T-helper 17 cell (primary cell): ENCODE results near the gene STX4. TPM values are rescaled to one million over a fixed set of nuclear protein-coding genes. Genes with fewer than 3 reads are reported as not detected.
A peak's percentile ranks its signal among the peaks of the same experiment; 100 is the strongest.

Source experiments
- ATAC-seq: fragments of 150-1000 bp; cut with Tn5 transposase; 2 replicates; pipeline ENCODE4 v1.10.0; 2021; ENCODE audit warnings: mild to moderate bottlenecking, moderate library complexity
- DNase-seq, 3 donors: peaks; one replicate each; pipeline versions ENCODE4 v3.0.0 to v3.0.0-alpha.2; 2020 to 2021
- H3K9me3 ChIP-seq: one replicate; pipeline ENCODE4 v1.7.0; 2013; ENCODE audit warnings: low read length, mild to moderate bottlenecking; ENCODE audit not compliant: control insufficient read depth, poor library complexity, severe bottlenecking
- H3K27ac Mint-ChIP-seq: one replicate; pipeline ENCODE4 v1.8.0; 2022; ENCODE audit warnings: mild to moderate bottlenecking, moderate library complexity, mixed read lengths
- H3K27me3 Mint-ChIP-seq: one replicate; pipeline ENCODE4 v1.8.0; 2022; ENCODE audit warnings: mixed read lengths
- H3K36me3 Mint-ChIP-seq: one replicate; pipeline ENCODE4 v1.8.0; 2022; ENCODE audit warnings: low read depth, mixed read lengths
- H3K4me1 Mint-ChIP-seq: one replicate; pipeline ENCODE4 v1.8.0; 2022; ENCODE audit warnings: mild to moderate bottlenecking, mixed read lengths
- H3K4me3 Mint-ChIP-seq: one replicate; pipeline ENCODE4 v1.8.0; 2022; ENCODE audit warnings: mild to moderate bottlenecking, moderate library complexity, mixed read lengths
- total RNA-seq, 4 donors: library from RNA in 2 of 4; stranded (reverse) in 2 of 4; gene quantifications; one replicate each; pipeline ENCODE4 v1.2.3 and lab custom pipeline; 2022 to 2026

The STX4 gene
- total RNA-seq, 2 donors from 2014 or later, result 72.0 to 72.1 TPM

DNA sequence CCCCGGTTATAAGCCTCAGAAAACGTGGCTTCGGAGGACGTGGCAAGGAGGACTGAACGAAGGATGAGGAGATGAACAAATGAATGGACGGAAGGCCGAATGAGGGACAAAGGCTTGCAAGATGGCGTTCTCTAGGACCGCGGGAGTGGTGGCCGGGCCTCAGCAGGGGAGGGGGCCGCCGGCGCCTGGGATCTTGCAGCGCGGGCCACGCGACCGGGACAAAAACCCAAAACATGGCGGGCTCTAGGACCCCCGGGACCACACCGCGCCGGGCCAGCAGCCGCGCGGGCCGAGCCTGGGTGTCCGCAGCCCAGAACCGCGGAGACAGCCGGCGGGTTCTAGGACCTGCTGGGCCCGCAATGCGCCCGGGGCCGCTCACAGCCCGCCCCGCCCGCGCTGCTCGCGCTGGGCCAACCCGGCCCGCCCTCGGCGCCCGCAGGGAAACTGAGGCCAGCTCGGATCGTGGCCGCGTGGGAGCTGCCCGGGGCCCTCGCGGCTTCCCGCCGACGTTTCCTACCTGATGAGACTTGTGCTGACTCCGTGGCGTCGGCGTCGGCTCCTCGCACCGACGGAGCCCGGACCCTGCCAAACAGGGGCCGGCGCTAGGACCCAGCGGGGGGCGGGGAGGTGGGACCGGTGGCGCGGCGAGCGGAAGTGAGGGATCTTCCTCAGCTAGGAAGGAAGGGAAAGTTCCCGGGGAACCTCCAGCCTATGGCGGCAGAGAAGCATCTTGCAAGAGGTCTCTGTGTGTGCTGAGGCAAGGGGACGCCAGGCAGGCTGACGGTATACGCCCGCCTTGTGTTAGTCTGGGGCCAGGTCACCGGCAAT, 40.0 kb downstream of the STX4 start:
- DNase-seq (peak; percentile 71 to 84 (median 79)), ATAC-seq (peak; percentile 63)
- peak overlapping the region; percentile 99 for H3K4me3 Mint-ChIP-seq
- H3K27ac Mint-ChIP-seq, result peak overlapping the region; percentile 100
- H3K4me1 Mint-ChIP-seq, result peaks cover 32% of the 10 kb centered on the region
- H3K36me3 Mint-ChIP-seq, result peaks cover 4% of the 10 kb centered on the region
- H3K27me3 Mint-ChIP-seq, result no peaks in the 10 kb centered on the region
- H3K9me3 ChIP-seq, result no peaks in the 10 kb centered on the region

DNA sequence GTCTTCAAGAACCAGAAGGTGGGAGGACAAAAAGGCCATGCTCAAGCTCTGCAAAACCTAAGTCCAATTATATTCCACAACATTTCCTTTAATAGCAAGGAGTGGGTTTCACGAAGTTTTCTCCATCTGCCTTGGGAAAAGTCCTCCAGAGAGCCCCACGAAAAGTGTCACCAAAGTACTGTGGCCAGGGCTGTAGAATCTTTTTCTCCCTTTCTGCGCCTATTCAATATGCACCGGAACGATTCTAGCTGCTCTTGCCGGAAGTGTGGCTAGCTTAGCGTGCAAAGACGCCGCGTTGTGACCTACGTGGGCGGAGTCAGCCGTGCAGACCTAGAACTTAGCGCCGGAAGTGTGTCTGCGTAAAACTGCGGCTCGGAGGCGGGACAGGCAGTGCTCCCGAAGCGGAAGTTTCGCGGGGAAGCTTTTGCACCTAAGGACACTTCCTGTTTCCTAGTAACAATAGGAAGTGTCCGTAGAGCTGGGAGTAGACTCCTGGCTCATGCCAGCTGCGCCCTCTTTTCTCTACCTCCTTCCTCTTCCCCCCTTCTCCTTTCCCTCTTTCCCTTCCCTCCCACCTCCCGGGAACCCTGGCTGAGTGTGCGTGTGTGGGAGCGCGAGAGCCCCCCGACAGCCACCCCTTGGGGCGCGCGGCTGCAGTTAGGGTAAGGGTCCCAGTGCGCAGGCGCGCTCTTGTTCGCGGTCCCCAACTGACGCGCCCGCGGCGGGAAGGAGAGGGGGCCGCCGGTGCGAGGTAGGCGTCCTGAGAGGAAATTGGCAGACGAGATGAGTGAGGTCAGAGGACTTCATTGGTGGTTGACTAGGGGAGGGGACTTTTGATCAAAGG, 40.8 kb downstream of the STX4 start, which contains the start of the genes ZNF646 and ZNF668:
Gene ZNF646 (plus strand): TSS at position 453 of the 844 bp plus-strand sequence. CDS start 1,903 bp downstream, outside the sequence.
Gene ZNF668 (minus strand): TSS at position 271 of the 844 bp plus-strand sequence. CDS start 9,781 bp downstream, outside the sequence.
- Mint-ChIP-seq H3K4me1 (peaks cover 29% of the 10 kb centered on the region), H3K27me3 (no peaks in the 10 kb centered on the region), H3K4me3 (peak within 1 kb of the TSS; percentile 99), H3K27ac (peak within 1 kb of the TSS; percentile 100), H3K36me3 (peaks cover 4% of the 10 kb centered on the region)
- ATAC-seq (peak; percentile 87), DNase-seq (peak; percentile 93 to 96 (median 94))
- no peaks in the 10 kb centered on the region for H3K9me3 ChIP-seq

DNA sequence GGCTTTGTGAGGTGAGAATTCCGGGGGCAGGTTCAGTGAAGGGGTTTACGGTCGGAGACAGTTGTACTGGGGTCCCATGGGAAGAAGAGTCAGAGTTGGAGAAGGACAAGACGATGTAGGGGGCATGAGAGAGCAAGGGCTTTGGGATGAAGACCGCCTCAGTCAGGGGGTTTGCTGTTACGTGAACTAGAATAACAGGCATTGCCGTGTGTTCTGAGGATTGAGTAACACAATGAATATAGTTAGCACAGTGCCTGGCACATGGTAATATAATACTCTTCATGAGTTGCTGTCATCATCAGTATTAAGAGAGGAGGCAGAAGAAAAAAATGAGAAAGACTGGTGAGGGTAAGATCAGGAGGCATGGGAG, 41.4 kb downstream of the STX4 start:
- no peaks in the 10 kb centered on the region for H3K9me3 ChIP-seq
- H3K27me3 Mint-ChIP-seq, result no peaks in the 10 kb centered on the region
- H3K4me3 Mint-ChIP-seq, result peak overlapping the region; percentile 99
- ATAC-seq, result no peak
- H3K4me1 Mint-ChIP-seq, result peaks cover 26% of the 10 kb centered on the region
- no peak for DNase-seq
- peaks cover 4% of the 10 kb centered on the region for H3K36me3 Mint-ChIP-seq
- H3K27ac Mint-ChIP-seq, result peak overlapping the region; percentile 100

DNA sequence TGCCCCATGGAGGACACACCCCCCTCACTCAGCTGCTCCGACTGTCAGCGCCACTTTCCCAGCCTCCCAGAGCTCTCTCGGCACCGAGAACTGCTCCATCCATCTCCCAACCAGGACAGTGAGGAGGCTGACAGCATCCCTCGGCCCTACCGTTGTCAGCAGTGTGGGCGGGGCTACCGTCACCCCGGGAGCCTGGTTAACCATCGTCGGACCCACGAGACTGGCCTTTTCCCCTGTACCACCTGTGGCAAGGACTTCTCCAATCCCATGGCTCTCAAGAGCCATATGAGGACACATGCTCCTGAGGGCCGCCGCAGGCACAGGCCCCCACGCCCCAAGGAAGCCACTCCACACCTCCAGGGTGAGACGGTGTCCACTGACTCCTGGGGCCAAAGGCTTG, 43.0 kb downstream of the STX4 start:
- no peak for ATAC-seq
- H3K4me3 Mint-ChIP-seq, result no peak overlapping the region

DNA sequence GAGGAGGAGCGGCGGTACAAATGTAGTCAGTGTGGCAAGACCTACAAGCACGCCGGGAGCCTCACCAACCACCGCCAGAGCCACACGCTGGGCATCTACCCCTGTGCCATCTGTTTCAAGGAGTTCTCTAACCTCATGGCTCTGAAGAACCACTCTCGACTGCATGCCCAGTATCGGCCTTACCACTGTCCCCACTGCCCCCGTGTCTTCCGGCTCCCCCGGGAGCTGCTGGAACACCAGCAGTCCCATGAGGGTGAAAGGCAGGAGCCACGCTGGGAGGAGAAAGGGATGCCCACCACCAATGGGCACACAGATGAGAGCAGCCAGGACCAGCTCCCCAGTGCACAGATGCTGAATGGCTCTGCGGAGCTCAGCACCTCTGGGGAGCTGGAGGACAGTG, 43.7 kb downstream of the STX4 start:
- Mint-ChIP-seq H3K27ac (no peak overlapping the region), H3K36me3 (peaks cover 4% of the 10 kb centered on the region), H3K4me1 (peaks cover 22% of the 10 kb centered on the region), H3K27me3 (no peaks in the 10 kb centered on the region), H3K4me3 (no peak overlapping the region)
- ATAC-seq (no peak), DNase-seq (no peak)
- no peaks in the 10 kb centered on the region for H3K9me3 ChIP-seq

More for the DNA sequence above, 43.0 kb downstream of the STX4 start:
- H3K27me3 Mint-ChIP-seq, result no peaks in the 10 kb centered on the region
- H3K4me1 Mint-ChIP-seq, result peaks cover 26% of the 10 kb centered on the region
- H3K27ac Mint-ChIP-seq, result no peak overlapping the region
- peaks cover 4% of the 10 kb centered on the region for H3K36me3 Mint-ChIP-seq
- no peaks in the 10 kb centered on the region for H3K9me3 ChIP-seq
- no peak for DNase-seq

DNA sequence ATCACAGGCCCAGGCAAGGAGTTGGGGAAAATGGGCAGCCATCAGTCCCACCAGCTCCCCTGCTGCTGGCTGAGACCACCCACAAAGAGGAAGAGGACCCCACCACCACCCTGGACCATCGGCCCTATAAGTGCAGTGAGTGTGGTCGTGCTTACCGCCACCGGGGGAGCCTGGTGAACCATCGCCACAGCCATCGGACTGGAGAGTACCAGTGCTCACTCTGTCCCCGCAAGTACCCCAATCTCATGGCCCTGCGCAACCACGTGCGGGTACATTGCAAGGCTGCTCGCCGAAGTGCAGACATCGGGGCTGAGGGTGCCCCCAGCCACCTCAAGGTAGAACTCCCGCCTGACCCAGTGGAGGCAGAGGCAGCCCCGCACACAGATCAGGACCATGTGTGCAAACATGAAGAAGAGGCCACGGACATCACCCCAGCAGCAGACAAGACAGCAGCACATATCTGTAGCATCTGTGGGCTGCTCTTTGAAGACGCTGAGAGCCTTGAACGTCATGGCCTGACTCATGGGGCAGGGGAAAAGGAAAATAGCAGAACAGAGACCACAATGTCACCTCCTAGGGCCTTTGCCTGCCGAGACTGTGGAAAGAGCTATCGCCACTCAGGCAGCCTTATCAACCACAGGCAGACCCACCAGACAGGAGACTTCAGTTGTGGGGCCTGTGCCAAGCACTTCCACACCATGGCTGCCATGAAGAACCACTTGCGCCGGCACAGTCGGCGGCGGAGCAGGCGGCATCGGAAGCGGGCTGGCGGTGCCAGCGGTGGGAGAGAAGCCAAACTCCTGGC, 44.4 kb downstream of the STX4 start:
- DNase-seq, result no peak
- peaks cover 20% of the 10 kb centered on the region for H3K4me1 Mint-ChIP-seq
- H3K9me3 ChIP-seq, result no peaks in the 10 kb centered on the region
- H3K4me3 Mint-ChIP-seq, result no peak overlapping the region
- peaks cover 4% of the 10 kb centered on the region for H3K36me3 Mint-ChIP-seq
- H3K27me3 Mint-ChIP-seq, result no peaks in the 10 kb centered on the region
- H3K27ac Mint-ChIP-seq, result no peak overlapping the region
- no peak for ATAC-seq

DNA sequence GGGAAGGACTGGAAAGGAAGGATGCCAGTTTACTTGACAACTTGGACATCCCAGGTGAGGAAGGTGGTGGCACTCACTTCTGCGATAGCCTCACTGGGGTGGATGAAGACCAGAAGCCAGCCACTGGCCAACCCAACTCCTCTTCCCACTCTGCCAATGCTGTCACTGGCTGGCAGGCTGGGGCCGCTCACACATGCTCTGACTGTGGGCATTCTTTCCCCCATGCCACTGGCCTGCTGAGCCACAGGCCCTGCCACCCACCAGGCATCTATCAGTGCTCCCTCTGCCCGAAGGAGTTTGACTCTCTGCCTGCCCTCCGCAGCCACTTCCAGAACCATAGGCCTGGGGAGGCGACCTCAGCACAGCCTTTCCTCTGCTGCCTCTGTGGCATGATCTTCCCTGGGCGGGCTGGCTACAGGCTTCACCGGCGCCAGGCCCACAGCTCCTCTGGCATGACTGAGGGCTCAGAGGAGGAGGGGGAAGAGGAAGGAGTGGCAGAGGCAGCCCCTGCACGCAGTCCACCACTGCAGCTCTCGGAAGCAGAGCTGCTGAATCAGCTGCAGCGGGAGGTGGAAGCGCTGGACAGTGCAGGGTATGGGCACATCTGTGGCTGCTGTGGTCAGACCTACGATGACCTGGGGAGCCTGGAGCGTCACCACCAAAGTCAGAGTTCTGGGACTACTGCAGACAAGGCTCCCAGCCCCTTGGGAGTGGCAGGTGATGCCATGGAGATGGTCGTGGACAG, 45.4 kb downstream of the STX4 start:
- H3K27ac Mint-ChIP-seq, result no peak overlapping the region
- peaks cover 20% of the 10 kb centered on the region for H3K4me1 Mint-ChIP-seq

DNA sequence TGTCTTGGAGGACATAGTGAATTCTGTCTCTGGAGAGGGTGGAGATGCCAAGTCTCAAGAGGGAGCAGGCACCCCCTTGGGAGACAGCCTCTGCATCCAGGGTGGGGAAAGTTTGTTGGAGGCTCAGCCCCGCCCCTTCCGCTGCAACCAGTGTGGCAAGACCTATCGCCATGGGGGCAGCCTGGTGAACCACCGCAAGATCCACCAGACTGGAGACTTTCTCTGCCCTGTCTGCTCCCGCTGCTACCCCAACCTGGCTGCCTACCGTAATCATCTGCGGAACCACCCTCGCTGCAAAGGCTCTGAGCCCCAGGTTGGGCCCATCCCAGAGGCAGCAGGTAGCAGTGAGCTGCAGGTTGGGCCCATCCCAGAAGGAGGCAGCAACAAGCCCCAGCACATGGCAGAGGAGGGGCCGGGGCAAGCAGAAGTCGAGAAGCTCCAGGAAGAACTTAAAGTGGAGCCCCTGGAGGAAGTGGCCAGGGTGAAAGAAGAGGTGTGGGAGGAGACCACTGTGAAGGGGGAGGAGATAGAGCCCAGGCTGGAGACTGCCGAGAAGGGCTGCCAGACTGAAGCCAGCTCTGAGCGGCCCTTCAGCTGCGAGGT, 46.1 kb downstream of the STX4 start:
- no peak for DNase-seq
- H3K9me3 ChIP-seq, result no peaks in the 10 kb centered on the region
- Mint-ChIP-seq H3K4me1 (peaks cover 18% of the 10 kb centered on the region), H3K36me3 (peaks cover 2% of the 10 kb centered on the region), H3K4me3 (peak overlapping the region; percentile 72), H3K27me3 (no peaks in the 10 kb centered on the region), H3K27ac (no peak overlapping the region)
- no peak for ATAC-seq

More for the DNA sequence above, 45.4 kb downstream of the STX4 start:
- Mint-ChIP-seq H3K4me3 (no peak overlapping the region), H3K27me3 (no peaks in the 10 kb centered on the region), H3K36me3 (peaks cover 2% of the 10 kb centered on the region)
- no peak for ATAC-seq
- no peaks in the 10 kb centered on the region for H3K9me3 ChIP-seq
- no peak for DNase-seq

DNA sequence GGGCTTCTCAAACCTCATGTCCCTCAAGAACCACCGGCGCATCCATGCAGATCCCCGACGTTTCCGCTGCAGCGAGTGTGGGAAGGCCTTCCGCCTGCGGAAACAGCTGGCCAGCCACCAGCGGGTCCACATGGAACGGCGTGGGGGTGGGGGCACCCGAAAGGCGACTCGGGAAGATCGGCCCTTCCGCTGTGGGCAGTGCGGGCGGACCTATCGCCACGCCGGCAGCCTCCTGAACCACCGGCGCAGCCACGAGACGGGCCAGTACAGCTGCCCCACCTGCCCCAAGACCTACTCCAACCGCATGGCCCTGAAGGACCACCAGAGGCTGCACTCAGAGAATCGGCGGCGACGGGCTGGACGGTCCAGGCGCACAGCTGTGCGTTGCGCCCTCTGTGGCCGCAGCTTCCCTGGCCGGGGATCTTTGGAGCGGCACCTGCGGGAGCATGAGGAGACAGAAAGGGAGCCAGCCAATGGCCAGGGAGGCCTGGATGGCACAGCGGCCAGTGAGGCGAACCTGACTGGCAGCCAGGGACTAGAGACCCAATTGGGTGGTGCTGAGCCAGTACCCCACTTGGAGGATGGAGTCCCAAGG, 46.8 kb downstream of the STX4 start:
- Mint-ChIP-seq H3K36me3 (no peaks in the 10 kb centered on the region), H3K27ac (no peak overlapping the region)
- ATAC-seq, result no peak

DNA sequence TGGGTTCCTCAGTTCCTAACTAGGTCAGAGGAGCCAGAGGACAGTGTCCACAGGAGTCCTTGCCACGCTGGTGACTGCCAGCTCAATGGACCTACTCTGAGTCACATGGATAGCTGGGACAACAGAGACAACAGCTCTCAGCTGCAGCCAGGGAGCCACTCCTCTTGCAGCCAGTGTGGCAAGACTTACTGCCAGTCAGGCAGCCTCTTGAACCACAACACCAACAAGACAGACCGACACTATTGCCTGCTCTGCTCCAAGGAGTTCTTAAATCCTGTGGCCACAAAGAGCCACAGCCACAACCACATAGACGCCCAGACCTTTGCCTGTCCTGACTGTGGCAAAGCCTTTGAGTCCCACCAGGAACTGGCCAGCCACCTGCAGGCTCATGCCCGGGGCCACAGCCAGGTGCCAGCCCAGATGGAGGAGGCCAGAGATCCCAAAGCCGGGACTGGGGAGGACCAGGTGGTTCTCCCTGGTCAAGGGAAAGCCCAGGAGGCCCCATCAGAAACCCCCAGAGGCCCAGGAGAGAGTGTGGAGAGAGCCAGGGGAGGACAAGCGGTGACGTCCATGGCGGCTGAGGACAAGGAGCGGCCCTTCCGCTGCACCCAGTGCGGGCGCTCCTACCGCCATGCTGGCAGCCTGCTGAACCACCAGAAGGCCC, 47.5 kb downstream of the STX4 start:
- no peak overlapping the region for H3K27ac Mint-ChIP-seq
- H3K9me3 ChIP-seq, result no peaks in the 10 kb centered on the region
- no peaks in the 10 kb centered on the region for H3K27me3 Mint-ChIP-seq
- no peaks in the 10 kb centered on the region for H3K36me3 Mint-ChIP-seq
- no peak for ATAC-seq
- no peak overlapping the region for H3K4me3 Mint-ChIP-seq
- DNase-seq, result no peak
- H3K4me1 Mint-ChIP-seq, result peaks cover 11% of the 10 kb centered on the region

More for the DNA sequence above, 46.8 kb downstream of the STX4 start:
- H3K9me3 ChIP-seq, result no peaks in the 10 kb centered on the region
- Mint-ChIP-seq H3K27me3 (no peaks in the 10 kb centered on the region), H3K4me1 (peaks cover 11% of the 10 kb centered on the region), H3K4me3 (no peak overlapping the region)
- DNase-seq, result no peak
